ENCODE data around the gene BRPF3. TPM values are rescaled to one million over a fixed set of nuclear protein-coding genes. Genes with fewer than 3 reads are reported as not detected.
A peak's percentile ranks its signal among the peaks of the same experiment; 100 is the strongest.

The BRPF3 gene
- polyA plus RNA-seq, 3 donors = 1.1 to 9.2 (median 1.3) TPM

DNA sequence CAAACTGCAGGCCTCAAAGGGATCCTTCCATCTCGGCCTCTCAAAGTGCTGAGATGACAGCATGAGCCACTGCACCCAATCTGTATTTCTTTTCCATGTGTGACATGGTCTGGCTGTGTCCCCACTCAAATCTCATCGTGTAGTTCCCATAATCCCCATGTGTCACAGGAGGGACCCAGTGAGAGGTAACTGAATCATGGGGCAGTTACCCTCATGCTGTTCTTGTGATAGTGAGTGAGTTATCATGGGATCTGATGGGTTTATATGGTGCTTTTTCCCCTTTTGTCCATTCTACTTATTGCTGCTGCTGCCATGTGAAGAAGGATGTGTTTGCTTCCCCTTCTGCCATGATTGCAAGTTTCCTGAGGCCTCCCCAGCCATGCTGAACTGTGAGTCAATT lies 10.3 kb upstream of the BRPF3 start:
- Mint-ChIP-seq H3K4me1 (peaks cover 19% of the 10 kb centered on the region), H3K4me3 (no peak overlapping the region), H3K27ac (no peak overlapping the region), H3K9me3 (peaks cover 0 to 14% (median 5%) of the 10 kb centered on the region in 7 donors), H3K27me3 (ENCODE audit: low read depth in 3 of 3) (peaks cover 1 to 3% (median 2%) of the 10 kb centered on the region in 3 donors), H3K36me3 (no peaks in the 10 kb centered on the region)
- Histone ChIP-seq H3K79me2 (ENCODE audit: insufficient read depth, low read length) (no peaks in the 10 kb centered on the region), H3K27ac (ENCODE audit: low read depth in 1 of 2, low read length in 2 of 2) (no peak overlapping the region), H2AFZ (ENCODE audit: insufficient read depth, low read depth, low read length, poor library complexity, severe bottlenecking) (no peak overlapping the region), H3K9me3 (replicated peaks in 1 of 2; ENCODE audit: control insufficient read depth in 1 of 2, insufficient read depth in 1 of 2, low read length in 2 of 2) (peaks cover 0 to 7% of the 10 kb centered on the region in 2 donors), H4K20me1 (ENCODE audit: insufficient read depth, low read length) (no peaks in the 10 kb centered on the region), H3K36me3 (replicated peaks in 1 of 2; ENCODE audit: control insufficient read depth in 1 of 2, insufficient read depth in 2 of 2, low read length in 2 of 2) (no peaks in the 10 kb centered on the region), H3K27me3 (ENCODE audit: control insufficient read depth in 2 of 2, insufficient read depth in 2 of 2, low read length in 2 of 2) (no peaks in the 10 kb centered on the region), H3K4me1 (ENCODE audit: control insufficient read depth in 1 of 2, insufficient read depth in 2 of 2, low read length in 2 of 2) (peaks cover 11 to 18% of the 10 kb centered on the region in 2 donors), H3K9ac (ENCODE audit: insufficient read depth, low read length, poor library complexity, severe bottlenecking) (no peak overlapping the region), H3K4me3 (replicated peaks in 1 of 3; ENCODE audit: low read depth in 2 of 3, low read length in 3 of 3) (no peak overlapping the region), H3K4me2 (replicated peaks; ENCODE audit: extremely low read depth, low read length, poor library complexity, severe bottlenecking) (no peak overlapping the region)
- intact Hi-C loops (cut with micrococcal nuclease) = no loop called here
- peak in 2 of 3 donors; percentile 20 to 53 for DNase-seq
- TF ChIP-seq, protein P1, sequence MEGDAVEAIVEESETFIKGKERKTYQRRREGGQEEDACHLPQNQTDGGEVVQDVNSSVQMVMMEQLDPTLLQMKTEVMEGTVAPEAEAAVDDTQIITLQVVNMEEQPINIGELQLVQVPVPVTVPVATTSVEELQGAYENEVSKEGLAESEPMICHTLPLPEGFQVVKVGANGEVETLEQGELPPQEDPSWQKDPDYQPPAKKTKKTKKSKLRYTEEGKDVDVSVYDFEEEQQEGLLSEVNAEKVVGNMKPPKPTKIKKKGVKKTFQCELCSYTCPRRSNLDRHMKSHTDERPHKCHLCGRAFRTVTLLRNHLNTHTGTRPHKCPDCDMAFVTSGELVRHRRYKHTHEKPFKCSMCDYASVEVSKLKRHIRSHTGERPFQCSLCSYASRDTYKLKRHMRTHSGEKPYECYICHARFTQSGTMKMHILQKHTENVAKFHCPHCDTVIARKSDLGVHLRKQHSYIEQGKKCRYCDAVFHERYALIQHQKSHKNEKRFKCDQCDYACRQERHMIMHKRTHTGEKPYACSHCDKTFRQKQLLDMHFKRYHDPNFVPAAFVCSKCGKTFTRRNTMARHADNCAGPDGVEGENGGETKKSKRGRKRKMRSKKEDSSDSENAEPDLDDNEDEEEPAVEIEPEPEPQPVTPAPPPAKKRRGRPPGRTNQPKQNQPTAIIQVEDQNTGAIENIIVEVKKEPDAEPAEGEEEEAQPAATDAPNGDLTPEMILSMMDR (IDR thresholded peaks at IDR 0.05) = no peak
- WGBS (ENCODE audit: insufficient coverage) = 100% methylated on average over 1 of the region's 2 CpGs

DNA sequence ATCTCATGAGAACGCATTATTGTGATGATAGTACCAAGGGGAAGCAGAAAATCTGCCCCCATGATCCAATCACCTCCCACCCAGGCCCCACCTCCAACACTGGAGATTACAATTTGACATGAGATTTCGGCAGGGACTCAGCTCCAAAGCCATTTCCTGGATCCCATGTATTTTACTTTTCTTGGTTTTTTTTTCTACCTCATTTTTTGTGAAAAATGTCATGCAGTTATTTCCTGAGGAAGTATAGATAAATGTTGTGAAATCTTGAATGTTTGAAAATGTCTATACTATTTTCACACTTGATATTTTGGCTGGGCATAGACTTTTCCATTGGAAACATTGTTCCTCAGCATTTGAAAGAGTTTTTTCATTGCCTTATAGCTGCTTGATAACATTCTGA lies 9.1 kb upstream of the BRPF3 start:
- Histone ChIP-seq H3K27me3 (ENCODE audit: control insufficient read depth in 2 of 2, insufficient read depth in 2 of 2, low read length in 2 of 2) (no peaks in the 10 kb centered on the region), H3K79me2 (ENCODE audit: insufficient read depth, low read length) (no peaks in the 10 kb centered on the region), H4K20me1 (ENCODE audit: insufficient read depth, low read length) (no peaks in the 10 kb centered on the region), H3K4me2 (replicated peaks; ENCODE audit: extremely low read depth, low read length, poor library complexity, severe bottlenecking) (peak overlapping the region; percentile 38), H3K9me3 (replicated peaks in 1 of 2; ENCODE audit: control insufficient read depth in 1 of 2, insufficient read depth in 1 of 2, low read length in 2 of 2) (peaks cover 0 to 7% of the 10 kb centered on the region in 2 donors), H3K27ac (ENCODE audit: low read depth in 1 of 2, low read length in 2 of 2) (peak overlapping the region in 1 of 2 donors; percentile 61), H2AFZ (ENCODE audit: insufficient read depth, low read depth, low read length, poor library complexity, severe bottlenecking) (peak overlapping the region; percentile 58), H3K4me1 (ENCODE audit: control insufficient read depth in 1 of 2, insufficient read depth in 2 of 2, low read length in 2 of 2) (peaks cover 11 to 18% of the 10 kb centered on the region in 2 donors), H3K9ac (ENCODE audit: insufficient read depth, low read length, poor library complexity, severe bottlenecking) (no peak overlapping the region), H3K4me3 (replicated peaks in 1 of 3; ENCODE audit: low read depth in 2 of 3, low read length in 3 of 3) (peak overlapping the region in 1 of 3 experiments; percentile 28), H3K36me3 (replicated peaks in 1 of 2; ENCODE audit: control insufficient read depth in 1 of 2, insufficient read depth in 2 of 2, low read length in 2 of 2) (no peaks in the 10 kb centered on the region)
- intact Hi-C loops (cut with micrococcal nuclease) = no loop called here
- Mint-ChIP-seq H3K27ac (peak overlapping the region; percentile 19 to 81 (median 66)), H3K36me3 (no peaks in the 10 kb centered on the region), H3K4me3 (peak overlapping the region in 1 of 2 donors; percentile 18), H3K9me3 (peaks cover 0 to 11% (median 5%) of the 10 kb centered on the region in 7 donors), H3K27me3 (ENCODE audit: low read depth in 3 of 3) (peaks cover 0 to 1% (median 0%) of the 10 kb centered on the region in 3 donors), H3K4me1 (peaks cover 19% of the 10 kb centered on the region)
- peak in 1 of 3 donors; percentile 29 for DNase-seq
- no CpG with 5 or more reads among the region's 2 CpGs for whole genome bisulfite sequencing (ENCODE audit: insufficient coverage)
- TF ChIP-seq, protein P1 (IDR thresholded peaks at IDR 0.05) = no peak

Data from CD14-positive monocyte (primary cell).